A549 (cell line): ENCODE results near the gene EPN1. TPM values are rescaled to one million over a fixed set of nuclear protein-coding genes. Genes with fewer than 3 reads are reported as not detected.

Source experiments
- ATAC-seq, 2 experiments: fragments of 200-7000 bp in 1 of 2; fragments of >200 bp in 1 of 2; cut with Nextera tagmentation in 1 of 2; cut with Tn5 transposase in 1 of 2; 3 replicates each; pipeline versions ENCODE4 v1.8.0 to v1.9.1; 2018 to 2020; ENCODE audit warnings: mild to moderate bottlenecking in 1 of 2, moderate library complexity in 1 of 2
- CTCF ChIA-PET: fragments of 300-600 bp; sonication (Branson Sonifier 250); formaldehyde crosslinking; extraction: SDS; loops from one replicate; lab custom pipeline; 2021; ENCODE audit warnings: antibody characterized with exemption, inconsistent platforms; lab: Yijun Ruan, JAX
- POLR2A ChIA-PET: fragments of 350-600 bp; formaldehyde crosslinking; extraction: SDS; loops from one replicate; lab custom pipeline; 2021; ENCODE audit warnings: antibody characterized with exemption, inconsistent platforms; lab: Yijun Ruan, JAX
- DNase-seq, 2 experiments: peaks; one replicate each; pipeline versions ENCODE4 v3.0.0 to v3.0.0-alpha.2; 2011 to 2016; ENCODE audit warnings: low read depth in 1 of 2, low spot score in 1 of 2
- FAIRE-seq: peaks from 2 replicates; lab custom pipeline; 2011; peaks lifted over from hg19 to GRCh38; lab: Jason Lieb, UNC
- H3K27ac ChIP-seq, 2 experiments: fragments of >200 bp; sonication (Bioruptor Twin); formaldehyde crosslinking; 3 replicates each; pipeline ENCODE4 v1.5.1; 2016 to 2017
- H3K4me1 ChIP-seq: fragments of >200 bp; sonication (Bioruptor Twin); formaldehyde crosslinking; 3 replicates; pipeline ENCODE4 v1.6.1; 2016
- H3K4me2 ChIP-seq: fragments of >200 bp; sonication (Bioruptor Twin); formaldehyde crosslinking; 3 replicates; pipeline ENCODE4 v1.6.1; 2016
- H3K4me3 ChIP-seq: fragments of >200 bp; sonication (Bioruptor Twin); formaldehyde crosslinking; 3 replicates; pipeline ENCODE4 v1.5.1; 2016
- H3K9me3 ChIP-seq: fragments of >200 bp; sonication (Bioruptor Twin); formaldehyde crosslinking; 3 replicates; pipeline ENCODE4 v1.6.1; 2016
- BHLHE40 ChIP-seq: IDR thresholded peaks from 2 replicates; pipeline ENCODE4 v1.6.1; 2012; ENCODE audit warnings: low read depth, low read length, inconsistent platforms
- CBX2 ChIP-seq: fragments of 200-600 bp; sonication (generic); IDR thresholded peaks from 2 replicates; pipeline ENCODE4 v1.6.1; 2016; ENCODE audit warnings: low read depth, mild to moderate bottlenecking, borderline replicate concordance
- CBX8 ChIP-seq: fragments of 200-600 bp; sonication (generic); IDR thresholded peaks from 2 replicates; pipeline ENCODE4 v1.6.1; 2016
- FOSB ChIP-seq: fragments of 250-450 bp; sonication (Bioruptor Pico); IDR thresholded peaks from 2 replicates; pipeline ENCODE4 v1.5.0; 2020; ENCODE audit warnings: mild to moderate bottlenecking, moderate library complexity
- GATA3 ChIP-seq: IDR thresholded peaks from 2 replicates; pipeline ENCODE4 v1.6.1; 2012; ENCODE audit warnings: borderline replicate concordance
- HDAC2 ChIP-seq: fragments of 200-600 bp; sonication (generic); IDR thresholded peaks from 2 replicates; pipeline ENCODE4 v1.6.1; 2016
- HOXB5 ChIP-seq: fragments of 250-450 bp; sonication (Bioruptor Pico); IDR thresholded peaks from 2 replicates; pipeline ENCODE4 v1.5.0; 2020; ENCODE audit warnings: mild to moderate bottlenecking, moderate library complexity
- JUNB ChIP-seq: fragments of >200 bp; sonication (Bioruptor Twin); formaldehyde crosslinking; IDR thresholded peaks from 2 replicates; pipeline ENCODE4 v1.6.1; 2016
- KDM1A ChIP-seq: fragments of 200-600 bp; sonication (generic); IDR thresholded peaks from 2 replicates; pipeline ENCODE4 v1.6.1; 2016; ENCODE audit warnings: low read depth, mild to moderate bottlenecking
- MAFK ChIP-seq: fragments of 450-650 bp; IDR thresholded peaks from 2 replicates; pipeline ENCODE4 v1.6.1; 2014; ENCODE audit not compliant: partially characterized antibody
- NFE2L2 ChIP-seq: fragments of 150-350 bp; conservative IDR thresholded peaks from 2 replicates; pipeline ENCODE4 v1.6.1; 2014; ENCODE audit warnings: low read length
- NR3C1 ChIP-seq: fragments of >200 bp; sonication (Bioruptor Twin); formaldehyde crosslinking; IDR thresholded peaks from 3 replicates; pipeline ENCODE4 v1.6.1; 2017
- PHF8 ChIP-seq: fragments of 200-600 bp; sonication (generic); IDR thresholded peaks from 2 replicates; pipeline ENCODE4 v1.6.1; 2016; ENCODE audit warnings: low read depth, mild to moderate bottlenecking, antibody characterized with exemption, moderate library complexity, borderline replicate concordance
- POLR2AphosphoS2 ChIP-seq: conservative IDR thresholded peaks from 2 replicates; pipeline ENCODE4 v1.6.1; 2012; ENCODE audit warnings: low read length, improper control_type of control experiment, inconsistent platforms
- RAD21 ChIP-seq, 2 experiments: fragments of >200 bp in 1 of 2; sonication (Bioruptor Twin) in 1 of 2; formaldehyde crosslinking in 1 of 2; IDR thresholded peaks in 1 of 2; conservative IDR thresholded peaks in 1 of 2; 2 replicates in 1 of 2; 3 replicates in 1 of 2; pipeline ENCODE4 v1.6.1; 2012 to 2018; ENCODE audit warnings: inconsistent platforms in 1 of 2
- RARB ChIP-seq: fragments of 250-450 bp; sonication (Bioruptor Pico); IDR thresholded peaks from 2 replicates; pipeline ENCODE4 v1.8.0; 2021; ENCODE audit warnings: mild to moderate bottlenecking, moderate library complexity
- RCOR1 ChIP-seq: fragments of 150-350 bp; IDR thresholded peaks from 2 replicates; pipeline ENCODE4 v1.6.1; 2014; ENCODE audit warnings: antibody characterized with exemption, low read length, low read depth
- TFCP2L1 ChIP-seq: fragments of 250-450 bp; sonication (Bioruptor Pico); IDR thresholded peaks from 2 replicates; pipeline ENCODE4 v1.5.0; 2021; ENCODE audit warnings: mild to moderate bottlenecking
- TP53 ChIP-seq: fragments of 250-450 bp; sonication (Bioruptor Pico); IDR thresholded peaks from 2 replicates; pipeline ENCODE4 v1.5.0; 2021; ENCODE audit warnings: mild to moderate bottlenecking, moderate library complexity
- ZNF302 ChIP-seq: fragments of 250-450 bp; sonication (Bioruptor Pico); IDR thresholded peaks from 2 replicates; pipeline ENCODE4 v1.9.0; 2021; ENCODE audit warnings: inconsistent platforms, mild to moderate bottlenecking, moderate library complexity
- WGBS: methylation state at CpG from one replicate; pipeline ENCODE4 v1.1.6; 2017; ENCODE audit errors: missing lambda C conversion rate; 5-methylcytosine and 5-hydroxymethylcytosine counted together
- polyA plus RNA-seq, 4 experiments: library from polyadenylated mRNA; depleted of rRNA in 3 of 4; stranded (reverse); fragments of >200 nt; fragmentation: RNase III in 1 of 4; extraction: RNeasy Plus Mini Kit Qiagen cat#74134 plus additional on column Dnase treatment in 1 of 4; gene quantifications; 2 replicates in 3 of 4; 3 replicates in 1 of 4; pipeline ENCODE4 v1.2.3, GENCODE V29; 2011 to 2017
- TF ChIP-seq, protein P1 (sequence below): fragments of 250-450 bp; sonication (Bioruptor Pico); IDR thresholded peaks from 2 replicates; pipeline ENCODE4 v1.5.0; 2021; ENCODE audit warnings: mild to moderate bottlenecking, moderate library complexity, borderline replicate concordance
- TF ChIP-seq, protein P2 (sequence below): IDR thresholded peaks from 2 replicates; pipeline ENCODE4 v1.6.1; 2012
- TF ChIP-seq, protein P3 (sequence below): fragments of 250-450 bp; sonication (Bioruptor Pico); IDR thresholded peaks from 2 replicates; pipeline ENCODE4 v1.5.0; 2020; ENCODE audit warnings: low read depth, mild to moderate bottlenecking, moderate library complexity
- TF ChIP-seq, protein P4 (sequence below): IDR thresholded peaks from 2 replicates; pipeline ENCODE4 v1.6.1; 2012; ENCODE audit warnings: low read depth, borderline replicate concordance
- TF ChIP-seq, protein P5 (sequence below): fragments of >200 bp; sonication (Bioruptor Twin); formaldehyde crosslinking; IDR thresholded peaks from 3 replicates; pipeline ENCODE4 v1.5.1; 2016
- TF ChIP-seq, protein P6 (sequence below): fragments of 200-600 bp; sonication (generic); IDR thresholded peaks from 2 replicates; pipeline ENCODE4 v1.6.1; 2016; ENCODE audit warnings: antibody characterized with exemption, mild to moderate bottlenecking, moderate library complexity

The EPN1 gene
- polyA plus RNA-seq, 2 of the 4 experiments (the other 2 are of a cell fraction), result 43.7 to 139 TPM

DNA sequence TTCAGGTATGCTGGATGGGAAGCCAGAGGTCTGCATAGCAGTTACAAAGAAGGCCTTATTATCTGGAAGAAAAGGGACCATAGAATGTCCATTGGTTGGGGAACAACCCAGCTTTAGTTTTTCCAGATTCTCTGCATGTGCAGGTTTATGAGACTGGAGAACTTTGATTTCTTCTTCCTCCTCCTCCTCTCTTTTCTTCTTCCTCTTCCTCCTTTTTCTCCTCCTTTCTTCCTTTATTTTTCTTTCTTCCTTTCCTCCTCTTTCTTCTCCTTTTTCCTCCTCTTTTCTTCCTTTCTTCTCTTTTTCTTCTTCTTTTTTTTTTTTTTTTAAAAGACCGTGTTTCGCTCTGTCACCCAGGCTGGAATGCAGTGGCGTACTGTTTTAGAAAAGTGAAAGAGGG is 30.9 kb downstream of the EPN1 start (continued):
- TF ChIP-seq, protein P1, sequence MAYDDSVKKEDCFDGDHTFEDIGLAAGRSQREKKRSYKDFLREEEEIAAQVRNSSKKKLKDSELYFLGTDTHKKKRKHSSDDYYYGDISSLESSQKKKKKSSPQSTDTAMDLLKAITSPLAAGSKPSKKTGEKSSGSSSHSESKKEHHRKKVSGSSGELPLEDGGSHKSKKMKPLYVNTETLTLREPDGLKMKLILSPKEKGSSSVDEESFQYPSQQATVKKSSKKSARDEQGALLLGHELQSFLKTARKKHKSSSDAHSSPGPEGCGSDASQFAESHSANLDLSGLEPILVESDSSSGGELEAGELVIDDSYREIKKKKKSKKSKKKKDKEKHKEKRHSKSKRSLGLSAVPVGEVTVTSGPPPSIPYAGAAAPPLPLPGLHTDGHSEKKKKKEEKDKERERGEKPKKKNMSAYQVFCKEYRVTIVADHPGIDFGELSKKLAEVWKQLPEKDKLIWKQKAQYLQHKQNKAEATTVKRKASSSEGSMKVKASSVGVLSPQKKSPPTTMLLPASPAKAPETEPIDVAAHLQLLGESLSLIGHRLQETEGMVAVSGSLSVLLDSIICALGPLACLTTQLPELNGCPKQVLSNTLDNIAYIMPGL, result no peak
- TF ChIP-seq GATA3, result no peak
- TF ChIP-seq ZNF302, result no peak

DNA sequence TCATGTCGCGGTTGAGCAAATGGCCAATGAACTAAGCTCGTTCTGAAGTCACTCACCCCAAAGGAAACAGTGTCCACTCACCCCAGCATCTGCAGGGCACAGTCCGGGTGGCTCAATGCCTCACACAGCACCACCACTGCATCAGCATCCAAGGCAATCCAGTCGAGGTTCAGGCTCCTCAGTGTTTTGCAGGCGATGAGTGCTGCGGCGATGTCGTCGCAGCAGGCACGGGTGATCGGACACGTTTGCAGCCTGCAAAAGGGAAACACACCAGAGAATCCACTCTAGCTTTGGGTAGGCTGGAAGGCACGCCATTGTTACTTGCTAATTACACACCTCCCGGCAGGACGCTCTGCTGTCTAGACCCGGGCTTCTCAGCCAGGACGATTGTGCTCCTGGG is 36.7 kb downstream of the EPN1 start:
- peaks cover 37% of the 10 kb centered on the region for H3K9me3 ChIP-seq
- no peak for TF ChIP-seq MAFK
- no peak for TF ChIP-seq POLR2AphosphoS2
- TF ChIP-seq JUNB, result no peak
- TF ChIP-seq, protein P2, sequence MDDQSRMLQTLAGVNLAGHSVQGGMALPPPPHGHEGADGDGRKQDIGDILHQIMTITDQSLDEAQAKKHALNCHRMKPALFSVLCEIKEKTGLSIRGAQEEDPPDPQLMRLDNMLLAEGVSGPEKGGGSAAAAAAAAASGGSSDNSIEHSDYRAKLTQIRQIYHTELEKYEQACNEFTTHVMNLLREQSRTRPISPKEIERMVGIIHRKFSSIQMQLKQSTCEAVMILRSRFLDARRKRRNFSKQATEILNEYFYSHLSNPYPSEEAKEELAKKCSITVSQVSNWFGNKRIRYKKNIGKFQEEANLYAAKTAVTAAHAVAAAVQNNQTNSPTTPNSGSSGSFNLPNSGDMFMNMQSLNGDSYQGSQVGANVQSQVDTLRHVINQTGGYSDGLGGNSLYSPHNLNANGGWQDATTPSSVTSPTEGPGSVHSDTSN, result no peak
- TF ChIP-seq, protein P3, sequence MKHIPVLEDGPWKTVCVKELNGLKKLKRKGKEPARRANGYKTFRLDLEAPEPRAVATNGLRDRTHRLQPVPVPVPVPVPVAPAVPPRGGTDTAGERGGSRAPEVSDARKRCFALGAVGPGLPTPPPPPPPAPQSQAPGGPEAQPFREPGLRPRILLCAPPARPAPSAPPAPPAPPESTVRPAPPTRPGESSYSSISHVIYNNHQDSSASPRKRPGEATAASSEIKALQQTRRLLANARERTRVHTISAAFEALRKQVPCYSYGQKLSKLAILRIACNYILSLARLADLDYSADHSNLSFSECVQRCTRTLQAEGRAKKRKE (CRISPR knock-in tag), result no peak
- no peak for TF ChIP-seq BHLHE40
- no peak for TF ChIP-seq RAD21 (conservative IDR thresholded peaks at IDR 0.05 in 1 of 2, IDR thresholded peaks at IDR 0.05 in 1 of 2)
- TF ChIP-seq CBX2, result no peak
- TF ChIP-seq RARB, result no peak
- TF ChIP-seq CBX8, result no peak
- no peak for TF ChIP-seq FOSB (CRISPR knock-in tag)
- no peak for TF ChIP-seq TP53 (CRISPR knock-in tag)
- TF ChIP-seq NFE2L2, result no peak
- H3K4me3 ChIP-seq, result no peak overlapping the region
- DNase-seq, result no peak
- CTCF ChIA-PET, result no interaction called here
- no peaks in the 10 kb centered on the region for H3K4me1 ChIP-seq
- 60% methylated on average over 16 of the region's 18 CpGs for WGBS
- H3K4me2 ChIP-seq, result no peak overlapping the region
- FAIRE-seq, result no peak
- no peak overlapping the region for H3K27ac ChIP-seq
- peak; percentile 12 to 22; a peak in 2 of 6 replicates for ATAC-seq
- POLR2A ChIA-PET, result no interaction called here

DNA sequence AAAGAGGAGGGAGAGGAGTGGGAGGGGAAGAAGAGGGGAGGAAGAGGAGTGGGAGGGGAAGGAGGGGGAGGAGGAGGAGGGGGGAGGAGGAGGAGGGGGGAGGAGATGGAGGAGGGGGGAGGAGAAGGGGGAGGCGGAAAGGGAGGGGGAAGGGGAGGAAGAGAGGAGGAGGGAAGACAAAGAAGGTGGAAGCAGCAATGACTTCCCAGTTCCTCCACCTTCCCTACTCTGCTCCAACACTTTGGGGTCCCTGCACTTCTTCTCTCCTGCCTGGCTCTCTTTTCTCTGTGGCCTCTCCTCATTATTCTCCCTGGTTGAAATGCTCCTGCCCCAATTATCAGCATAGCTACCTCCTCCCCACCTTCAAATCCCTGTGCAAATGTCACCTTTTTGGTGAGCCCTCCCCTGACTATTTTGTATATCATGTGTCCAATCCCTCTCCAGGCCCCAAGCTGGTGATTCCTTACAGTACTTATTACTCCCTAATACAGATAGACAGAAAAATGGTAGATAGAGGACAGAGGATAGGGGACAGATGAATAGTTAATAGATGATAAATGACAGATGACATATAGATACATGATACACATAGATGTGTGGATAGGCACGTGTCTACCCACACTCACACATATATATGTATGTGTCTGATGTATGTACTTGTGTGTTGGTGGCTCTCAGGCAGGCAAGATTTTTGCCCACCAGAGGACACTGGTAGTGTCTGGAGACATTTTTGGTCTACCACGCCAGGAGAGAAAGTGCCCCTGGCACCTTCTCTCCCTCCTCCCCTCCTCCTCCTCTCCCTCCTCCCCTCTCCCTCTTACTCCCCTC is 38.0 kb downstream of the EPN1 start:
- Histone ChIP-seq H3K4me1 (no peaks in the 10 kb centered on the region), H3K4me3 (no peak overlapping the region), H3K4me2 (no peak overlapping the region), H3K9me3 (peaks cover 34% of the 10 kb centered on the region), H3K27ac (no peak overlapping the region)
- 12% methylated on average over 2 of the region's 3 CpGs for WGBS
- FAIRE-seq (no peak), DNase-seq (no peak), ATAC-seq (no peak)
- POLR2A ChIA-PET, result no interaction called here
- CTCF ChIA-PET, result no interaction called here
- no peak for TF ChIP-seq CBX2
- TF ChIP-seq, protein P4, sequence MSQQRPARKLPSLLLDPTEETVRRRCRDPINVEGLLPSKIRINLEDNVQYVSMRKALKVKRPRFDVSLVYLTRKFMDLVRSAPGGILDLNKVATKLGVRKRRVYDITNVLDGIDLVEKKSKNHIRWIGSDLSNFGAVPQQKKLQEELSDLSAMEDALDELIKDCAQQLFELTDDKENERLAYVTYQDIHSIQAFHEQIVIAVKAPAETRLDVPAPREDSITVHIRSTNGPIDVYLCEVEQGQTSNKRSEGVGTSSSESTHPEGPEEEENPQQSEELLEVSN, result no peak
- TF ChIP-seq KDM1A, result no peak
- TF ChIP-seq NR3C1, result no peak
- TF ChIP-seq, protein P5, sequence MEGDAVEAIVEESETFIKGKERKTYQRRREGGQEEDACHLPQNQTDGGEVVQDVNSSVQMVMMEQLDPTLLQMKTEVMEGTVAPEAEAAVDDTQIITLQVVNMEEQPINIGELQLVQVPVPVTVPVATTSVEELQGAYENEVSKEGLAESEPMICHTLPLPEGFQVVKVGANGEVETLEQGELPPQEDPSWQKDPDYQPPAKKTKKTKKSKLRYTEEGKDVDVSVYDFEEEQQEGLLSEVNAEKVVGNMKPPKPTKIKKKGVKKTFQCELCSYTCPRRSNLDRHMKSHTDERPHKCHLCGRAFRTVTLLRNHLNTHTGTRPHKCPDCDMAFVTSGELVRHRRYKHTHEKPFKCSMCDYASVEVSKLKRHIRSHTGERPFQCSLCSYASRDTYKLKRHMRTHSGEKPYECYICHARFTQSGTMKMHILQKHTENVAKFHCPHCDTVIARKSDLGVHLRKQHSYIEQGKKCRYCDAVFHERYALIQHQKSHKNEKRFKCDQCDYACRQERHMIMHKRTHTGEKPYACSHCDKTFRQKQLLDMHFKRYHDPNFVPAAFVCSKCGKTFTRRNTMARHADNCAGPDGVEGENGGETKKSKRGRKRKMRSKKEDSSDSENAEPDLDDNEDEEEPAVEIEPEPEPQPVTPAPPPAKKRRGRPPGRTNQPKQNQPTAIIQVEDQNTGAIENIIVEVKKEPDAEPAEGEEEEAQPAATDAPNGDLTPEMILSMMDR, result no peak
- TF ChIP-seq HDAC2, result no peak
- TF ChIP-seq, protein P6, sequence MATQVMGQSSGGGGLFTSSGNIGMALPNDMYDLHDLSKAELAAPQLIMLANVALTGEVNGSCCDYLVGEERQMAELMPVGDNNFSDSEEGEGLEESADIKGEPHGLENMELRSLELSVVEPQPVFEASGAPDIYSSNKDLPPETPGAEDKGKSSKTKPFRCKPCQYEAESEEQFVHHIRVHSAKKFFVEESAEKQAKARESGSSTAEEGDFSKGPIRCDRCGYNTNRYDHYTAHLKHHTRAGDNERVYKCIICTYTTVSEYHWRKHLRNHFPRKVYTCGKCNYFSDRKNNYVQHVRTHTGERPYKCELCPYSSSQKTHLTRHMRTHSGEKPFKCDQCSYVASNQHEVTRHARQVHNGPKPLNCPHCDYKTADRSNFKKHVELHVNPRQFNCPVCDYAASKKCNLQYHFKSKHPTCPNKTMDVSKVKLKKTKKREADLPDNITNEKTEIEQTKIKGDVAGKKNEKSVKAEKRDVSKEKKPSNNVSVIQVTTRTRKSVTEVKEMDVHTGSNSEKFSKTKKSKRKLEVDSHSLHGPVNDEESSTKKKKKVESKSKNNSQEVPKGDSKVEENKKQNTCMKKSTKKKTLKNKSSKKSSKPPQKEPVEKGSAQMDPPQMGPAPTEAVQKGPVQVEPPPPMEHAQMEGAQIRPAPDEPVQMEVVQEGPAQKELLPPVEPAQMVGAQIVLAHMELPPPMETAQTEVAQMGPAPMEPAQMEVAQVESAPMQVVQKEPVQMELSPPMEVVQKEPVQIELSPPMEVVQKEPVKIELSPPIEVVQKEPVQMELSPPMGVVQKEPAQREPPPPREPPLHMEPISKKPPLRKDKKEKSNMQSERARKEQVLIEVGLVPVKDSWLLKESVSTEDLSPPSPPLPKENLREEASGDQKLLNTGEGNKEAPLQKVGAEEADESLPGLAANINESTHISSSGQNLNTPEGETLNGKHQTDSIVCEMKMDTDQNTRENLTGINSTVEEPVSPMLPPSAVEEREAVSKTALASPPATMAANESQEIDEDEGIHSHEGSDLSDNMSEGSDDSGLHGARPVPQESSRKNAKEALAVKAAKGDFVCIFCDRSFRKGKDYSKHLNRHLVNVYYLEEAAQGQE, result no peak
- TF ChIP-seq JUNB, result no peak
- TF ChIP-seq RCOR1, result no peak
- no peak for TF ChIP-seq HOXB5 (CRISPR knock-in tag)
- TF ChIP-seq PHF8, result no peak
- TF ChIP-seq TFCP2L1, result no peak
